GM23338 (cell line): ENCODE measurements around the gene KCNK4.

Experiments used
- CREB1 ChIP-seq: fragments of 250-450 bp; sonication (Bioruptor Pico); IDR thresholded peaks from 2 replicates; pipeline ENCODE4 v1.5.0; 2020; ENCODE audit warnings: low read depth, mild to moderate bottlenecking, moderate library complexity
- CTCF ChIP-seq, 2 experiments: fragments of 200-600 bp in 1 of 2; sonication (generic) in 1 of 2; conservative IDR thresholded peaks; 2 replicates each; pipeline versions ENCODE4 v1.5.1 to v1.6.1; 2016 to 2017; ENCODE audit warnings: antibody characterized with exemption in 2 of 2, low read depth in 2 of 2, mild to moderate bottlenecking in 2 of 2, moderate library complexity in 1 of 2
- EZH2 ChIP-seq: fragments of 200-600 bp; sonication (generic); IDR thresholded peaks from one replicate; pipeline ENCODE4 v1.8.0; 2017; ENCODE audit warnings: antibody characterized with exemption, mild to moderate bottlenecking, low read depth; ENCODE audit not compliant: unreplicated experiment
- EZH2phosphoT487 ChIP-seq: fragments of 200-600 bp; sonication (generic); IDR thresholded peaks from one replicate; pipeline ENCODE4 v1.8.1; 2018; ENCODE audit warnings: antibody characterized with exemption; ENCODE audit not compliant: unreplicated experiment
- JUNB ChIP-seq: IDR thresholded peaks from one replicate; pipeline ENCODE4 v1.6.1; 2016; ENCODE audit warnings: antibody characterized with exemption; ENCODE audit not compliant: unreplicated experiment
- STAT1 ChIP-seq: IDR thresholded peaks from one replicate; pipeline ENCODE4 v1.6.1; 2016; ENCODE audit warnings: antibody characterized with exemption; ENCODE audit not compliant: unreplicated experiment
- TF ChIP-seq, protein P1 (sequence below): IDR thresholded peaks from one replicate; pipeline ENCODE4 v1.6.1; 2018; ENCODE audit warnings: antibody characterized with exemption; ENCODE audit not compliant: unreplicated experiment

GRCh38 chr11:64320556-64320955 lies 29.5 kb downstream of the KCNK4 start:
- no peak for TF ChIP-seq EZH2phosphoT487
- no peak for TF ChIP-seq CTCF (conservative IDR thresholded peaks at IDR 0.05; ENCODE audit: low read depth in 2 of 2)
- TF ChIP-seq CREB1, result no peak
- TF ChIP-seq STAT1, result no peak
- TF ChIP-seq EZH2, result no peak
- TF ChIP-seq, protein P1, sequence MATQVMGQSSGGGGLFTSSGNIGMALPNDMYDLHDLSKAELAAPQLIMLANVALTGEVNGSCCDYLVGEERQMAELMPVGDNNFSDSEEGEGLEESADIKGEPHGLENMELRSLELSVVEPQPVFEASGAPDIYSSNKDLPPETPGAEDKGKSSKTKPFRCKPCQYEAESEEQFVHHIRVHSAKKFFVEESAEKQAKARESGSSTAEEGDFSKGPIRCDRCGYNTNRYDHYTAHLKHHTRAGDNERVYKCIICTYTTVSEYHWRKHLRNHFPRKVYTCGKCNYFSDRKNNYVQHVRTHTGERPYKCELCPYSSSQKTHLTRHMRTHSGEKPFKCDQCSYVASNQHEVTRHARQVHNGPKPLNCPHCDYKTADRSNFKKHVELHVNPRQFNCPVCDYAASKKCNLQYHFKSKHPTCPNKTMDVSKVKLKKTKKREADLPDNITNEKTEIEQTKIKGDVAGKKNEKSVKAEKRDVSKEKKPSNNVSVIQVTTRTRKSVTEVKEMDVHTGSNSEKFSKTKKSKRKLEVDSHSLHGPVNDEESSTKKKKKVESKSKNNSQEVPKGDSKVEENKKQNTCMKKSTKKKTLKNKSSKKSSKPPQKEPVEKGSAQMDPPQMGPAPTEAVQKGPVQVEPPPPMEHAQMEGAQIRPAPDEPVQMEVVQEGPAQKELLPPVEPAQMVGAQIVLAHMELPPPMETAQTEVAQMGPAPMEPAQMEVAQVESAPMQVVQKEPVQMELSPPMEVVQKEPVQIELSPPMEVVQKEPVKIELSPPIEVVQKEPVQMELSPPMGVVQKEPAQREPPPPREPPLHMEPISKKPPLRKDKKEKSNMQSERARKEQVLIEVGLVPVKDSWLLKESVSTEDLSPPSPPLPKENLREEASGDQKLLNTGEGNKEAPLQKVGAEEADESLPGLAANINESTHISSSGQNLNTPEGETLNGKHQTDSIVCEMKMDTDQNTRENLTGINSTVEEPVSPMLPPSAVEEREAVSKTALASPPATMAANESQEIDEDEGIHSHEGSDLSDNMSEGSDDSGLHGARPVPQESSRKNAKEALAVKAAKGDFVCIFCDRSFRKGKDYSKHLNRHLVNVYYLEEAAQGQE, result no peak
- no peak for TF ChIP-seq JUNB
